Midbrain (tissue), 1 donor: ENCODE data around the gene NDUFA11.

Source experiments
- DNase-seq: peaks from one replicate; lab custom pipeline; 2025; lab: John Stamatoyannopoulos, UW

The NDUFA11 gene

DNA sequence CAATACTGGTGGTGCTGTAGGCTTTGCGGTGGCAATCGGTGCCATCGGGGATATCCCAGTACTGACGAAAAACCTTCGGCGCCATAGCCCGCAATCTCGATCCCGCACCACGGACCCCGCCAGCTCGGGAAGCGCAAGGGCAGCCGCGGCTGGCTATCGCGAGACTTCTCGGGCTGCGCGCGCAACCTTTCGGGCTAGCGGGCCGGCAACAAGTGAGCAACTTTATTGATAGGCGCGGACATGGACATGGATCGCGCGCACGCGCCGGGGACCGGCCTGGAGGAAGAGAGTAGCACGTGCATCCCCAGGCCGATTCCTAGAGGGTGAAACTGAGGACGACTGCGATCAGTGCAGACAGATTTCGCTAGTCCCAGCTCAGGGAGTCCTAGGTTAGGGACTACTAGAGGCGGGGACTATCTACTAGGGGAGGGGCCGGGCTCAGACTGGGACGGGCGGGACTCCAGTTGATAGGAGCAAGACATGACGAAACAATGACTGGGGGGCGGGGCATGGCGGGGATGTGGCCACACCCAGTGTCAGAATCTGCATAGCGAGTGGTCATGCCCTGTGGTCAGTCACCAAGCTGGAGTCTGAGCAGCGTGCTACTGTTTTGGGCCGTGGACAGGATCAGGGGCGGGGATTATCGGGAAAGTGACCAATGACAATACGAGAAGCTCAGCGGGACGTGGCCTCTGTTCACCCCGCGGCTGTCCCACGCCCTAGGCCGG, at the start of gene NDUFA11:
NDUFA11 (minus strand) TSS at position 167 of the 728 bp plus-strand sequence; CDS start at position 85, 82 bp downstream.
- peak; percentile 94 for DNase-seq

GRCh38 chr19:5953030-5953589, 49.5 kb upstream of the NDUFA11 start:
- no peak for DNase-seq

DNA sequence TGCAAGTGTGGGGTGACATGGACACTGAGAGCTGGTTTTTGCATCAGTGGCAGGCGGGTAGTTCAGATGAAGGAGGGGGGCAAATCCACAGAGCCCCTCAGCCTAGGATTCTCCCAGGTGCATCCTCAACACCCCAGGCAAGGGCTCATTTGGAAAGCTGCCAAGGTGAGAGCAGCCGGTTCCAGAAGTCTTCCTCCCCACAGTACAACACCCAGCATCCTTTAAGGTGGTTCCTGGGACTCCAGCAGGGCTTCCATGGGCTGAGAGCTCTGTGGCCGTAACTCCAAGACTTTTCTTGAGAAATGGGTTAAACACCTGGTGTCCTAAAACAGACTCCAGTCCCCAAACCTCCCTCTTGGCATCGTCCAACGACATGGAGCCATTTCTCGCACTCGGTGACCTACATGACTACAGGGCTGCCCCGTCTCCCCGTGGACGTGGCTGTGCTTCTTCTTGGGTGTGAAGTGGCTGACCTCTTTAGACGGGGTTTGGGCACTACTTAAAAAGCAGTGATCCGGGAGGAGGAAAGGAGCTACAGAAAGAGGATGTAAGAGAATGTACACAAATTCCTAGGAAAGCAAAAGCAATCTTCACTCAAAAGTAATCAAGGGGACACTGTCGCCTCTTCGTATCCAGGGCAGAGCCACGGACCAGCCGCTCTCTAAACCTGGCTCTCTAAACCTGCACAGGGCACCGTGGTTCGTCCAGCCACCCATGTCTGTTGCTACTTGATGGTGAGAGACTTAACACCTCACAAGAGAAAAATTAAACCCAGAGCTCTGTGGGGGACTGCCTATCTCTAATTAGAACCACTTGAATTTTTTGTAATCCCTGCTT, 48.8 kb upstream of the NDUFA11 start:
- DNase-seq: no peak

GRCh38 chr19:5951338-5951861, 47.8 kb upstream of the NDUFA11 start:
- peak; percentile 8 for DNase-seq

- DNase-seq: peak; percentile 23
Measured at GRCh38 chr19:5950741-5951140, 47.2 kb upstream of the NDUFA11 start.

GRCh38 chr19:5949792-5950305, 46.3 kb upstream of the NDUFA11 start:
- DNase-seq: peak; percentile 39

- peak; percentile 19 for DNase-seq
Measured at GRCh38 chr19:5948752-5949564, 45.4 kb upstream of the NDUFA11 start.

- DNase-seq: peak; percentile 84
Measured at GRCh38 chr19:5947435-5947834, 43.8 kb upstream of the NDUFA11 start.

GRCh38 chr19:5943623-5944022, 40.0 kb upstream of the NDUFA11 start:
- DNase-seq: no peak

- no peak for DNase-seq
Measured at GRCh38 chr19:5943045-5943444, 39.5 kb upstream of the NDUFA11 start.

GRCh38 chr19:5941673-5942072, 38.1 kb upstream of the NDUFA11 start:
- no peak for DNase-seq

DNA sequence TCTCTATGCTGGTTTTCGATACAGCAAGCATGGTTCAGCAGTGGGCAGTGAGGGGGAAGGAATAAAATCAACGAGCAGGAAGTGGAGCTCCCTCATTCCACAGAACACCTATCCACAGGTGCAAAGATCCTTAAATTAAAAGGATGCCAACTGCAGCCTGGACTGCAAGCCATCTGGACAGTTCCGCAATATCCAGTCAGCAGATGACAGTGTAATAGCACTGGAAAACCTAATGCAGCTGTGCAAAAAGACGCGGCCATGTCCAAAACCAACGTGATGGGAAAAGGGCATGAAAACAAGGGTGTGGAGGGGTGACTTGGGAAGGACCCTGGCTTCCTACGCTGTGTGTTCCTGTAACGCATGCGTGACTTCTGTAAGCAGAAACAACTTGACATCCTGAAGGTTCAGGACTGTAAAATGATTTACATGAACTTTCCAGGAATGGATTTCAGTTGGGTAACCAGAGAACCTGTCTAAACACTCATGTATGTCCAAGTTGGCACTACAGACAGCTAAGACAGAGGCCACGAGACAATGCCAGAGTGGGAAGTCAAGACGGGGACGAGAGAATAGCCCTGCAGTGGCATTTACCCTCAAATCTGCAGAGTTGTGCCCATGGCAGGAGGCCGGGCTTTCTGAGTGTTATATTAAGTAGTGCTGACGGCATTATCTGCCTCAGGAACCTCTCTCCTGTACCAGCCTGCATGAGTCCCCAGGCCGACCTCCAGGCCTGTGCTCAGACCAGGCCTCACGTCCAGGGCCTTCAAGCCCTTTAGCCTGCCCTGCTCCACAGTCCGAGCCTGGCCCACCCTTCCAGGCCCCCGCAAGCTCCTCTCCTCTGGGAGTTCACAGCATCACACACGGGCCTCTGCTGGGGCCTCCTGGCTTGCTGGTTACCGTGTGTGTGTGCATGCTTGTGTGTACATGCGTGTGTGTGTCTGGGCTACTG, 36.9 kb upstream of the NDUFA11 start:
- no peak for DNase-seq

GRCh38 chr19:5937550-5937949, 34.0 kb upstream of the NDUFA11 start:
- DNase-seq: no peak

- no peak for DNase-seq
Measured at GRCh38 chr19:5936292-5936592, 32.7 kb upstream of the NDUFA11 start.

DNA sequence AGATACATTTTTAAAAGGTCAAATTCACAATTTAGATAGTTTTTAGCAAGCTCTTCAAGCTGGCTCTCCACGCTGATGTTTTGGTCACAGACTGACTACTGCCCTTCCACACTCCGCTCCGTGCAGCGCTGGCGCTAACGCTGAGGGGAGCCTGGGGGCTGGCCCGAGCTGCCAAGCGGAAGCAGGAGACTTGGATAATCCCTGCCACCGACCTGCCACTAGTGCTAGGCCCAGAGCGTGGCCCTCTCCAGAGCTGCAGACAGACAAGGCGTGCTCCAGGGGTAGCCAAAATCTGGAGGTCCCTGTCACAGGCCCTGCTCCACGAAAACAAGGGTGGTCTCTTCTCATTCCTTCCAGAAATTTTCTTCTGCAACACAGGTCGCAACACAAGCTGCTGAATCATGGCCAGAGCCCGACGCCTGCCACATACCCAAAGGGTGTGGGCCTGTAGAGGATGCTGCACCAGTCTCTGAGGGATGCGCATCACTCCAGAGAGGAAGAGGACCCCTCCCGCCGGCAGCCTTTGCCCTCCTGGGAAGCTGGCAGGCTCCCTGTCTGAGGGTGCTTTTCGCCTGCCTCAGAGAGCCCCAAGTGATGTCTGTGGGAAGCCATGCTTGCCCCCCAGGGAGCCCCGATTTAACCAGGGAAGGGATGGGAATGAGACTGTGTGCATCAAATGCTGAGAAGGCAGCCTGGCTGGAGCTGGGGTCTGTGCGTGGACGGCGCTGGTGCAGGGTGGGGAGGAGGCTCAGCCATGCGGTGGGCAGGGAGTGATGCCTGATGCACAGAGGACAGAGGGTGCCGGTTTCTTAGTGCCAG, 32.1 kb upstream of the NDUFA11 start:
- no peak for DNase-seq

DNA sequence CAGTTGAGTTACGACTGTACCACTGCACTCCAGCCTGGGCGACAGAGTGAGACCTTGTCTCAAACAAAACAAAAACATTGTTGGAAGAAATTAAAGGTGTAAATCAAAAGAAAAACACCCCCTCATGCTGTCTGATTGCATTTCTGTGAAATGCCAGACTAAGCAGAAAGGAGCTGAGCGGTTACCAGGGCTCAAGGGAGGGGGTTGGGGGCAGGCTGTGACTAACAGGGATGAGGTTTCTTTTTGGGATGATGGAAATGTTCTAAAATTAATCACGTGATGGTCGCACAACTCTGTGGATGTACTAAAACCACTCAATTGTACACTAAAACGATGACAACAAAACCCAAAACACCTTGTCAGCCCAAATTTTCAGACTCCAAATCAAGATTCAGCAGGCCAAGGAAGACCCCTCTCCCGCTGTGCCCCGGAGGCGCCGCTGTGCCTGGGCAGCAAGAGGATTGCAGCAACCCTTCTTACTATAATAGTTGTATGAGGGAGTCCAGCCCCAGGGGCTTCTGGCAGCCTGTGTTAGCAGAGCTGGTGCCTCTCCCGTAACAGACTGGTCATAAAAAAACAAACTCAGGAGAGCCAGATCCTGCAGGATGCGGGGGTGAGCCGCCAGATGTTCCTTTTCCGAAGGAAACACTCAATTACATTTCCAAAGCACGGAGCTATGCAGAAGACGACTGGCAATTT, 31.3 kb upstream of the NDUFA11 start:
- DNase-seq: no peak

GRCh38 chr19:5934069-5934401, 30.4 kb upstream of the NDUFA11 start:
- DNase-seq: no peak

GRCh38 chr19:5933391-5934068, 29.9 kb upstream of the NDUFA11 start:
- no peak for DNase-seq
